HCT116 (cell line): Measurements from ENCODE around the gene XYLT1. TPM values are rescaled to one million over a fixed set of nuclear protein-coding genes. Genes with fewer than 3 reads are reported as not detected.

Experiments used
- ATAC-seq: fragments of 200-7000 bp; cut with Tn5 transposase; 2 replicates; pipeline ENCODE4 v1.9.1; 2020; ENCODE audit warnings: mild to moderate bottlenecking, moderate library complexity
- BruUV-seq: library from RNA; stranded (reverse); fragments of 400-500 nt; replicated peaks from 2 replicates; lab custom pipeline; 2021; lab: Mats Ljungman, UMichigan
- CTCF ChIA-PET: fragments of 300-600 bp; sonication (Branson Sonifier 250); formaldehyde crosslinking; loops from one replicate; lab custom pipeline; 2021; ENCODE audit warnings: antibody characterized with exemption; lab: Charles Lee
- POLR2A ChIA-PET: fragments of 300-600, 350-600 bp; sonication (Branson Sonifier 250); formaldehyde crosslinking; loops from one replicate; lab custom pipeline; 2021; ENCODE audit warnings: antibody characterized with exemption; lab: Charles Lee
- RAD21 ChIA-PET, 2 experiments: fragments of 300-600 bp; sonication (Branson Sonifier 250); formaldehyde crosslinking; loops; one replicate each; lab custom pipeline; 2023; ENCODE audit warnings: low total read pairs in 2 of 2; ENCODE audit not compliant: uncharacterized antibody in 2 of 2, unreplicated experiment in 2 of 2, low non-redundant PET in 1 of 2; lab: Charles Lee
- DNase-seq: peaks from one replicate; pipeline ENCODE4 v3.0.0-alpha.2; 2010; ENCODE audit warnings: low read depth, low spot score
- H2AFZ ChIP-seq: fragments of 200-600 bp; shearing (Covaris generic), sonication (generic); 2 replicates; pipeline ENCODE4 v1.6.1; 2017; ENCODE audit warnings: low read depth, mixed run types, mixed read lengths, antibody characterized with exemption, low read length; ENCODE audit not compliant: poor library complexity, severe bottlenecking
- H3K27ac ChIP-seq: 2 replicates; pipeline ENCODE4 v1.5.1; 2012; ENCODE audit warnings: low read depth, low read length
- H3K27me3 ChIP-seq: fragments of 200-600 bp; sonication (generic); 2 replicates; pipeline ENCODE4 v1.6.1; 2016; ENCODE audit warnings: mixed run types, low read length, mixed read lengths; ENCODE audit not compliant: insufficient read depth
- H3K36me3 ChIP-seq, 2 experiments: fragments of 200-500 bp in 1 of 2; fragments of 200-600 bp in 1 of 2; sonication (Bioruptor generic) in 1 of 2; sonication (generic) in 1 of 2; 2 replicates each; pipeline versions ENCODE4 v1.5.1 to v1.6.1; 2014 to 2016; ENCODE audit warnings: low read length in 2 of 2, inconsistent platforms in 1 of 2, mixed read lengths in 1 of 2, mixed run types in 1 of 2; ENCODE audit not compliant: insufficient read depth in 2 of 2, control insufficient read depth in 1 of 2
- H3K4me1 ChIP-seq, 2 experiments: fragments of 200-600 bp in 1 of 2; sonication (generic) in 1 of 2; 2 replicates each; pipeline versions ENCODE4 v1.5.1 to v1.6.1; 2012 to 2017; ENCODE audit warnings: low read length in 2 of 2, inconsistent platforms in 1 of 2, mild to moderate bottlenecking in 1 of 2, mixed read lengths in 1 of 2, mixed run types in 1 of 2, moderate library complexity in 1 of 2; ENCODE audit not compliant: insufficient read depth in 2 of 2, control insufficient read depth in 1 of 2
- H3K4me2 ChIP-seq: fragments of 200-600 bp; sonication (generic); 2 replicates; pipeline ENCODE4 v1.6.1; 2017; ENCODE audit warnings: mixed run types, low read length, mixed read lengths
- H3K4me3 ChIP-seq, 2 experiments: fragments of 200-600 bp in 1 of 2; sonication (generic) in 1 of 2; replicated peaks in 1 of 2; 2 replicates each; pipeline ENCODE4 v1.5.1; 2011 to 2016; ENCODE audit warnings: low read length in 2 of 2, control low read depth in 1 of 2, low read depth in 1 of 2, mild to moderate bottlenecking in 1 of 2, mixed read lengths in 1 of 2, mixed run types in 1 of 2
- H3K79me2 ChIP-seq: fragments of 200-600 bp; sonication (generic); 2 replicates; pipeline ENCODE4 v1.6.1; 2017; ENCODE audit warnings: mild to moderate bottlenecking, mixed run types, low read length, moderate library complexity, mixed read lengths; ENCODE audit not compliant: insufficient read depth
- H3K9ac ChIP-seq: fragments of 200-600 bp; sonication (generic); 2 replicates; pipeline ENCODE4 v1.6.1; 2016; ENCODE audit warnings: low read length, mixed read lengths
- H3K9me2 ChIP-seq: fragments of 200-600 bp; sonication (generic), shearing (Covaris generic); 2 replicates; pipeline ENCODE4 v1.6.1; 2017; ENCODE audit warnings: mixed run types, mild to moderate bottlenecking, moderate library complexity; ENCODE audit not compliant: insufficient read depth
- H3K9me3 ChIP-seq, 2 experiments: fragments of 200-500 bp in 1 of 2; fragments of 200-600 bp in 1 of 2; sonication (Bioruptor generic) in 1 of 2; sonication (generic) in 1 of 2; 2 replicates each; pipeline ENCODE4 v1.6.1; 2014 to 2017; ENCODE audit warnings: low read length in 2 of 2, mixed read lengths in 2 of 2, inconsistent platforms in 1 of 2, low read depth in 1 of 2, mild to moderate bottlenecking in 1 of 2, mixed run types in 1 of 2, moderate library complexity in 1 of 2; ENCODE audit not compliant: control insufficient read depth in 1 of 2, insufficient read depth in 1 of 2
- H4K20me1 ChIP-seq: fragments of 200-600 bp; sonication (generic), shearing (Covaris generic); 2 replicates; pipeline ENCODE4 v1.6.1; 2017; ENCODE audit warnings: mixed run types, mild to moderate bottlenecking, moderate library complexity; ENCODE audit not compliant: insufficient read depth
- CBX3 ChIP-seq: IDR thresholded peaks from 2 replicates; pipeline ENCODE4 v1.6.1; 2012; ENCODE audit warnings: low read depth
- CEBPB ChIP-seq: IDR thresholded peaks from 2 replicates; pipeline ENCODE4 v1.6.1; 2012; ENCODE audit warnings: low read depth
- EGR1 ChIP-seq: IDR thresholded peaks from 2 replicates; pipeline ENCODE4 v1.6.1; 2012; ENCODE audit warnings: low read depth
- ELF1 ChIP-seq: IDR thresholded peaks from 2 replicates; pipeline ENCODE4 v1.6.1; 2012; ENCODE audit warnings: low read depth, borderline replicate concordance
- EZH2 ChIP-seq: fragments of 200-600 bp; sonication (generic); IDR thresholded peaks from 2 replicates; pipeline ENCODE4 v1.6.1; 2017; ENCODE audit warnings: antibody characterized with exemption, mixed run types
- FOSL1 ChIP-seq: IDR thresholded peaks from 2 replicates; pipeline ENCODE4 v1.6.1; 2012; ENCODE audit warnings: low read depth
- JUND ChIP-seq: IDR thresholded peaks from 2 replicates; pipeline ENCODE4 v1.6.1; 2012
- POLR2A ChIP-seq: IDR thresholded peaks from 2 replicates; pipeline ENCODE4 v1.7.0; 2011; ENCODE audit warnings: borderline replicate concordance; ENCODE audit not compliant: insufficient read depth, insufficient read length; ENCODE audit errors: extremely low read depth
- POLR2AphosphoS5 ChIP-seq: IDR thresholded peaks from 2 replicates; pipeline ENCODE4 v1.6.1; 2011; ENCODE audit warnings: mild to moderate bottlenecking, low read depth, low read length, moderate library complexity
- RAD21 ChIP-seq: IDR thresholded peaks from 2 replicates; pipeline ENCODE4 v1.6.1; 2012; ENCODE audit warnings: low read depth, mild to moderate bottlenecking
- SIN3A ChIP-seq: IDR thresholded peaks from 2 replicates; pipeline ENCODE4 v1.6.1; 2012; ENCODE audit warnings: low read depth
- SP1 ChIP-seq: IDR thresholded peaks from 2 replicates; pipeline ENCODE4 v1.6.1; 2012; ENCODE audit warnings: low read depth
- SRF ChIP-seq: IDR thresholded peaks from 2 replicates; pipeline ENCODE4 v1.6.1; 2012; ENCODE audit warnings: low read depth
- TCF7L2 ChIP-seq: IDR thresholded peaks from 2 replicates; pipeline ENCODE4 v1.7.0; 2011; ENCODE audit warnings: borderline replicate concordance, inconsistent platforms; ENCODE audit not compliant: insufficient read depth, insufficient read length; ENCODE audit errors: extremely low read depth
- YY1 ChIP-seq: IDR thresholded peaks from 2 replicates; pipeline ENCODE4 v1.6.1; 2011; ENCODE audit warnings: low read length, low read depth, moderate library complexity, mild to moderate bottlenecking; ENCODE audit not compliant: insufficient replicate concordance; ENCODE audit errors: extremely low read depth
- ZFX ChIP-seq: fragments of 450-650 bp; IDR thresholded peaks from 2 replicates; pipeline ENCODE4 v1.6.1; 2017
- intact Hi-C: fragments of 100-400 bp; cut with micrococcal nuclease; formaldehyde crosslinking; loops from 2 replicates; pipeline ENCODE4 v1.10.0; 2022
- total RNA-seq: library from RNA; stranded (reverse); gene quantifications from one replicate; pipeline ENCODE4 v1.2.1, GENCODE V29; 2021; ENCODE audit not compliant: unreplicated experiment
- TF ChIP-seq, protein P1 (sequence below), 3 experiments: fragments of 200-600 bp in 1 of 3; sonication (generic) in 1 of 3; IDR thresholded peaks in 2 of 3; conservative IDR thresholded peaks in 1 of 3; 2 replicates each; pipeline ENCODE4 v1.5.1; 2012 to 2017; ENCODE audit warnings: low read depth in 2 of 3, low read length in 2 of 3, antibody characterized with exemption in 1 of 3, borderline replicate concordance in 1 of 3, control low read depth in 1 of 3, mild to moderate bottlenecking in 1 of 3, mixed read lengths in 1 of 3, mixed run types in 1 of 3, moderate library complexity in 1 of 3; ENCODE audit not compliant: insufficient read depth in 1 of 3
- TF ChIP-seq, protein P2 (sequence below): IDR thresholded peaks from 2 replicates; pipeline ENCODE4 v1.6.1; 2012
- TF ChIP-seq, protein P3 (sequence below): IDR thresholded peaks from 2 replicates; pipeline ENCODE4 v1.6.1; 2011; ENCODE audit warnings: mild to moderate bottlenecking, low read length, moderate library complexity; ENCODE audit not compliant: insufficient replicate concordance; ENCODE audit errors: extremely low read depth
- TF ChIP-seq, protein P4 (sequence below): IDR thresholded peaks from 2 replicates; pipeline ENCODE4 v1.6.1; 2012

Gene XYLT1
- total RNA-seq, 1 experiment from 2014 or later, result 4.5 TPM

DNA sequence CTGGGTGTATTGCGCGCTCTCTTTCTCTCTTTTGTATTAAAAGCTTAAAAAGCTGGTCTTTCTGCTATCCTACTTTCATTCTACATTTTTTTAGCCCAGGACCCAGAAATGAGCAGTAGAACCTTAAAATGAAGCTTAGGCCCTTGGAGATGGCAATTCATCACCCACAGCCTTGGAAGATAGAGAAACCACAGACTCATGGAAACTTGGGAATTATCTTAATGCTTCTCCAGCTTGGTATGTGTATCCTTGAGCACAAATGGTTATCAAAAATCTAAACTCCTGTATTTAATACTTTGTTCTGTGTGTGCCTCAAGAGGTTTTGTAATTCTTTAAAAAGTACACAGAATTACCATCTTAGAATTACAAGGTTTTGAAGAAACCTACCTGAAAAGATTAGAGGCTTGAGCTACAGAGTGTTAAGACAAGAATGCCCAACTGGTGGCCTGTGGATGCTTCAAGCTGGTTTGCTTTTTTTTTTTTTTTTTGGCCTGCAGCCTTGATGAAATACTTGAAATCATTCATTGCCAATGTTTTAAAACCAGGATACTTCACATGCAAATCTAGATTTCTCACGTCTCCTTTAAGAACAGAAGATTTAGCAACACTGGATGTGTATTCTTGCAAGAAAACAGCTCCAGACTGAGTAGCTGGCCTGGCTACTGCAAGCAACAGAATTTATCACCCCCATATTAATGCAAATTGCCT lies 105.0 kb downstream of the XYLT1 start:
- Histone ChIP-seq H3K9me3 (no peaks in the 10 kb centered on the region), H4K20me1 (no peaks in the 10 kb centered on the region), H3K27ac (no peak overlapping the region), H3K79me2 (no peaks in the 10 kb centered on the region), H3K27me3 (peaks cover 6% of the 10 kb centered on the region; the same call in 1 of the 2 replicates), H3K4me2 (no peak overlapping the region), H3K4me3 (no peak overlapping the region), H3K36me3 (no peaks in the 10 kb centered on the region), H3K4me1 (0 out of 4 replicates have a peak, but pooled peaks cover 0 to 3% of the 10 kb centered on the region in 2 experiments), H3K9me2 (no peaks in the 10 kb centered on the region), H2AFZ (no peak overlapping the region), H3K9ac (no peak overlapping the region)
- ChIA-PET POLR2A (no interaction called here), RAD21 (no interaction called here), CTCF (no interaction called here)
- no TSS peak for BruUV-seq
- TF ChIP-seq, protein P1, sequence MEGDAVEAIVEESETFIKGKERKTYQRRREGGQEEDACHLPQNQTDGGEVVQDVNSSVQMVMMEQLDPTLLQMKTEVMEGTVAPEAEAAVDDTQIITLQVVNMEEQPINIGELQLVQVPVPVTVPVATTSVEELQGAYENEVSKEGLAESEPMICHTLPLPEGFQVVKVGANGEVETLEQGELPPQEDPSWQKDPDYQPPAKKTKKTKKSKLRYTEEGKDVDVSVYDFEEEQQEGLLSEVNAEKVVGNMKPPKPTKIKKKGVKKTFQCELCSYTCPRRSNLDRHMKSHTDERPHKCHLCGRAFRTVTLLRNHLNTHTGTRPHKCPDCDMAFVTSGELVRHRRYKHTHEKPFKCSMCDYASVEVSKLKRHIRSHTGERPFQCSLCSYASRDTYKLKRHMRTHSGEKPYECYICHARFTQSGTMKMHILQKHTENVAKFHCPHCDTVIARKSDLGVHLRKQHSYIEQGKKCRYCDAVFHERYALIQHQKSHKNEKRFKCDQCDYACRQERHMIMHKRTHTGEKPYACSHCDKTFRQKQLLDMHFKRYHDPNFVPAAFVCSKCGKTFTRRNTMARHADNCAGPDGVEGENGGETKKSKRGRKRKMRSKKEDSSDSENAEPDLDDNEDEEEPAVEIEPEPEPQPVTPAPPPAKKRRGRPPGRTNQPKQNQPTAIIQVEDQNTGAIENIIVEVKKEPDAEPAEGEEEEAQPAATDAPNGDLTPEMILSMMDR (IDR thresholded peaks at IDR 0.05 in 2 of 3, conservative IDR thresholded peaks at IDR 0.05 in 1 of 3; ENCODE audit: borderline replicate concordance in 1 of 3, insufficient read depth in 1 of 3, low read depth in 2 of 3, low read length in 2 of 3), result no peak
- TF ChIP-seq, protein P2, sequence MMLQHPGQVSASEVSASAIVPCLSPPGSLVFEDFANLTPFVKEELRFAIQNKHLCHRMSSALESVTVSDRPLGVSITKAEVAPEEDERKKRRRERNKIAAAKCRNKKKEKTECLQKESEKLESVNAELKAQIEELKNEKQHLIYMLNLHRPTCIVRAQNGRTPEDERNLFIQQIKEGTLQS, result no peak
- TF ChIP-seq RAD21, result no peak
- no peak for TF ChIP-seq CBX3
- no peak for TF ChIP-seq TCF7L2
- TF ChIP-seq JUND, result no peak
- no peak for TF ChIP-seq FOSL1
- TF ChIP-seq SIN3A, result no peak
- TF ChIP-seq SRF, result no peak
- TF ChIP-seq, protein P3, sequence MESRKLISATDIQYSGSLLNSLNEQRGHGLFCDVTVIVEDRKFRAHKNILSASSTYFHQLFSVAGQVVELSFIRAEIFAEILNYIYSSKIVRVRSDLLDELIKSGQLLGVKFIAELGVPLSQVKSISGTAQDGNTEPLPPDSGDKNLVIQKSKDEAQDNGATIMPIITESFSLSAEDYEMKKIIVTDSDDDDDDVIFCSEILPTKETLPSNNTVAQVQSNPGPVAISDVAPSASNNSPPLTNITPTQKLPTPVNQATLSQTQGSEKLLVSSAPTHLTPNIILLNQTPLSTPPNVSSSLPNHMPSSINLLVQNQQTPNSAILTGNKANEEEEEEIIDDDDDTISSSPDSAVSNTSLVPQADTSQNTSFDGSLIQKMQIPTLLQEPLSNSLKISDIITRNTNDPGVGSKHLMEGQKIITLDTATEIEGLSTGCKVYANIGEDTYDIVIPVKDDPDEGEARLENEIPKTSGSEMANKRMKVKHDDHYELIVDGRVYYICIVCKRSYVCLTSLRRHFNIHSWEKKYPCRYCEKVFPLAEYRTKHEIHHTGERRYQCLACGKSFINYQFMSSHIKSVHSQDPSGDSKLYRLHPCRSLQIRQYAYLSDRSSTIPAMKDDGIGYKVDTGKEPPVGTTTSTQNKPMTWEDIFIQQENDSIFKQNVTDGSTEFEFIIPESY, result no peak
- no peak for TF ChIP-seq ZFX
- no peak for TF ChIP-seq ELF1
- no peak for TF ChIP-seq EZH2
- TF ChIP-seq, protein P4, sequence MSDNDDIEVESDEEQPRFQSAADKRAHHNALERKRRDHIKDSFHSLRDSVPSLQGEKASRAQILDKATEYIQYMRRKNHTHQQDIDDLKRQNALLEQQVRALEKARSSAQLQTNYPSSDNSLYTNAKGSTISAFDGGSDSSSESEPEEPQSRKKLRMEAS, result no peak
- TF ChIP-seq POLR2AphosphoS5, result no peak
- TF ChIP-seq SP1, result no peak
- no peak for TF ChIP-seq POLR2A
- TF ChIP-seq CEBPB, result no peak
- no peak for TF ChIP-seq EGR1
- no peak for TF ChIP-seq YY1
- DNase-seq (no peak), ATAC-seq (no peak)
- intact Hi-C loops, result no loop called here
